Testis (tissue), 2 donors: ENCODE measurements around the gene TBX10.

Experiments used
- CTCF ChIP-seq, 3 experiments: fragments of 450-650 bp in 2 of 3; fragments of 200-600 bp in 1 of 3; sonication (generic) in 1 of 3; IDR thresholded peaks; one replicate each; pipeline ENCODE4 v1.5.1; 2016 to 2019; ENCODE audit warnings: antibody characterized with exemption in 3 of 3, mild to moderate bottlenecking in 2 of 3, moderate library complexity in 1 of 3
- POLR2A ChIP-seq: fragments of 450-650 bp; IDR thresholded peaks from one replicate; pipeline ENCODE4 v1.6.1; 2017; ENCODE audit warnings: antibody characterized with exemption, mild to moderate bottlenecking, moderate library complexity

- TF ChIP-seq CTCF (IDR thresholded peaks at IDR 0.05) (no peak), POLR2A (no peak)
These were observed 24.1 kb upstream of the TBX10 start for GRCh38 chr11:67663532-67664212.
